Heart left ventricle (tissue), 13 donors: ENCODE results near the gene SEC31A.
A peak's percentile ranks its signal among the peaks of the same experiment; 100 is the strongest.

Experiments used
- CTCF ChIP-seq, 12 donors: fragments of 200-600 bp; sonication (generic) in 4 of 12; IDR thresholded peaks; one replicate each; pipeline versions ENCODE4 v1.5.0 to v1.8.0; 2018 to 2022; ENCODE audit warnings: antibody characterized with exemption in 12 of 12, mild to moderate bottlenecking in 5 of 12
- POLR2A ChIP-seq, 2 donors: fragments of 450-650 bp; IDR thresholded peaks; one replicate each; pipeline ENCODE4 v1.6.1; 2017; ENCODE audit warnings: antibody characterized with exemption in 2 of 2, mild to moderate bottlenecking in 2 of 2, moderate library complexity in 2 of 2
- donor health status: ischemic (EF 13 %, LVEDD 7.1; RV severe dilation, severe dysfunction).
- donor health status: DM: no; HTN: yes; CAD: no.
- donor health status: DM: no; HTN: no; CAD: no.
- donor health status: ischemic (EF 25% LVEDD 6.9; RV normal size, moderate dysfunction).
- donor health status: ischemic (EF 25% LVEDD 5.7; RV mildly dilated, moderate dysfunction).
- donor health status: ischemic (EF 35%, LVEDD 5.7; RV mildly dilated, moderate dysfunction).
- donor health status: nonischemic (EF 11% LVEDD 7.7; RV severe dilation, severe dysfunction).
- donor health status: DM: yes; HTN: yes; CAD: no.
- donor health status: PGD.
- donor health status: ischemic (EF 29% LVEDD 5.4; RV normal size, mild dysfunction).
- donor health status: nonischemic (EF 23%, LVEDD 6.1; RV moderate dilation, normal function).

GRCh38 chr4:82842593-82842992 is 48.4 kb downstream of the SEC31A start:
- TF ChIP-seq CTCF (IDR thresholded peaks at IDR 0.05) = peak in 1 of 12 donors; percentile 14
- TF ChIP-seq POLR2A (IDR thresholded peaks at IDR 0.05) = no peak
